ENCODE results near the gene EPHB1.

DNA sequence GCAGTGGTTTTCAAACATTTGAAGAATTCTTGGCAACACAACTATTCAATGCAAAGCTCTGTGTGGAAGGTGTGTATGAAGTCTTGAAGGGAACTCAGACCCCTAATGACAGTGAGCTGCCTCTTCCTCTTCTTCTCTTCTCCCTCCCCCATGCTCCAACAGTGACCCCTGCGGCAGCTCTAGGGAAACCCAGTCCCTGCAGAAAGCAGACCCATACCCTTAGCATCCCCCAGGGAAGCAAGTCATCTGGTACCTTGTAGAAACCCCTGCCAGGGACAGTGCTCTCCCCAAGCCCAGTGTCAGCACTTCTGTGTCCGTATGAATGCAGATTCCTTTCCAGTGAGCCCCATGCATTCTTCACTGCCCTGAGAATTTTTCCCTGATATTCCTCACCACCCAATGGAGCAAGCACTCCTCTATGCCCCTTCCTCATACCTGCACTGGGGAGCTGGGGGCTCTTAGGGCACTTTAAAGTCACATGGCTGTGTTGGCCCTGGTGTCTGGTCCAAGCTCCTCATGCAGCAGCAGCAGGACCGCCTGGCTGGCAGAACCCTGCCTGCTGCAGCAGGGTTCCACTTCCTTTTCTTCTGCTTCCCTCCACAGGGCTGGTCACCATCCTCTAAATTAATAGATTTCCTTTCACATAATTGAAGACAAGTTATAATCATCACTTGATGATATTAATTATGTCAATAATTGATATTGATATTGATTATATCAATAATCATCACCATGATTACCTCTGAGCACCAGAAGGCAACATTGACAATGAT, 442.5 kb downstream of the EPHB1 start:
- TF ChIP-seq, protein P1, sequence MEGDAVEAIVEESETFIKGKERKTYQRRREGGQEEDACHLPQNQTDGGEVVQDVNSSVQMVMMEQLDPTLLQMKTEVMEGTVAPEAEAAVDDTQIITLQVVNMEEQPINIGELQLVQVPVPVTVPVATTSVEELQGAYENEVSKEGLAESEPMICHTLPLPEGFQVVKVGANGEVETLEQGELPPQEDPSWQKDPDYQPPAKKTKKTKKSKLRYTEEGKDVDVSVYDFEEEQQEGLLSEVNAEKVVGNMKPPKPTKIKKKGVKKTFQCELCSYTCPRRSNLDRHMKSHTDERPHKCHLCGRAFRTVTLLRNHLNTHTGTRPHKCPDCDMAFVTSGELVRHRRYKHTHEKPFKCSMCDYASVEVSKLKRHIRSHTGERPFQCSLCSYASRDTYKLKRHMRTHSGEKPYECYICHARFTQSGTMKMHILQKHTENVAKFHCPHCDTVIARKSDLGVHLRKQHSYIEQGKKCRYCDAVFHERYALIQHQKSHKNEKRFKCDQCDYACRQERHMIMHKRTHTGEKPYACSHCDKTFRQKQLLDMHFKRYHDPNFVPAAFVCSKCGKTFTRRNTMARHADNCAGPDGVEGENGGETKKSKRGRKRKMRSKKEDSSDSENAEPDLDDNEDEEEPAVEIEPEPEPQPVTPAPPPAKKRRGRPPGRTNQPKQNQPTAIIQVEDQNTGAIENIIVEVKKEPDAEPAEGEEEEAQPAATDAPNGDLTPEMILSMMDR (IDR thresholded peaks at IDR 0.05) = no peak
- no peak for TF ChIP-seq POLR2A (IDR thresholded peaks at IDR 0.05)

All from uterus (tissue), 2 donors.